Adrenal gland (tissue), 12 donors: Measurements from ENCODE around the gene ARHGEF2. TPM values are rescaled to one million over a fixed set of nuclear protein-coding genes. Genes with fewer than 3 reads are reported as not detected.
A peak's percentile ranks its signal among the peaks of the same experiment; 100 is the strongest.
"Not testable (repeated sequence)": the region's sequence is repeated elsewhere in the genome, so short reads cannot be mapped to it uniquely, and the experiment has no call there.

Experiments used
- DNase-seq, 7 donors: peaks; one replicate each; pipeline ENCODE4 v3.0.0-alpha.2; 2019 to 2020
- H3K27ac ChIP-seq, 5 donors: fragments of 200-600 bp; sonication (generic) in 4 of 5; 1 replicate in 3 of 5; 2 replicates in 2 of 5; pipeline versions ENCODE4 v1.5.1 to v1.8.0; 2016 to 2020; ENCODE audit warnings: mild to moderate bottlenecking in 1 of 5
- H3K27me3 ChIP-seq: fragments of 200-600 bp; 2 replicates; pipeline ENCODE4 v1.8.0; 2021
- H3K36me3 ChIP-seq, 2 donors: fragments of 200-600 bp; replicated peaks in 1 of 2; 1 replicate in 1 of 2; 2 replicates in 1 of 2; pipeline versions ENCODE4 v1.5.1 to v1.8.0; 2018 to 2022
- H3K4me1 ChIP-seq, 2 donors: fragments of 200-600 bp; replicated peaks in 1 of 2; 1 replicate in 1 of 2; 2 replicates in 1 of 2; pipeline versions ENCODE4 v1.5.1 to v1.8.0; 2018 to 2021
- H3K4me3 ChIP-seq, 4 donors: fragments of 200-600 bp; sonication (generic) in 3 of 4; one replicate each; pipeline ENCODE4 v1.5.1; 2016 to 2018
- H3K9me3 ChIP-seq, 3 donors: fragments of 200-600 bp; sonication (generic) in 1 of 3; replicated peaks in 1 of 3; 1 replicate in 2 of 3; 2 replicates in 1 of 3; pipeline versions ENCODE4 v1.5.1 to v1.8.0; 2016 to 2021
- CTCF ChIP-seq, 6 experiments: fragments of 450-650 bp in 4 of 6; fragments of 200-600 bp in 2 of 6; sonication (generic) in 1 of 6; IDR thresholded peaks; 1 replicate in 5 of 6; 2 replicates in 1 of 6; pipeline versions ENCODE4 v1.5.1 to v1.8.0; 2016 to 2021; ENCODE audit warnings: antibody characterized with exemption in 6 of 6, mild to moderate bottlenecking in 2 of 6, moderate library complexity in 1 of 6
- POLR2A ChIP-seq, 2 donors: fragments of 450-650 bp; IDR thresholded peaks; one replicate each; pipeline ENCODE4 v1.6.1; 2017; ENCODE audit warnings: antibody characterized with exemption in 2 of 2, mild to moderate bottlenecking in 2 of 2, moderate library complexity in 1 of 2
- WGBS, 4 donors: extraction: QIAGEN DNeasy Blood & Tissue Kit in 2 of 4; methylation state at CpG; one replicate each; pipeline versions ENCODE4 v1.1.5 to v1.1.7; 2013 to 2017; 5-methylcytosine and 5-hydroxymethylcytosine counted together
- intact Hi-C, 2 donors: fragments of 100-400 bp; cut with DNase I; formaldehyde crosslinking; loops; one replicate each; pipeline versions ENCODE4 v1.14.1 to v1.15.0; 2022 to 2023
- polyA plus RNA-seq, 3 donors: library from polyadenylated mRNA; stranded (reverse); fragments of 200-250 nt in 2 of 3; fragments of 350-450 nt in 1 of 3; fragmentation: Illumina TruSeq in 1 of 3; extraction: RNeasy Lipid Tissue Mini Kit (QIAGEN cat#74804) in 1 of 3; gene quantifications; one replicate each; pipeline ENCODE4 v1.2.3, GENCODE V29; 2013 to 2014
- total RNA-seq, 9 donors: library from RNA; depleted of rRNA in 4 of 9; stranded (reverse); fragments of >200 nt in 4 of 9; fragments of 120-200 nt in 1 of 9; fragmentation: NEBNext Ultra II Directional in 1 of 9; extraction: Animal tissue kit (Norgen Biotek cat#: 25700) in 1 of 9; gene quantifications; one replicate each; pipeline versions ENCODE4 v1.1.0 to v1.2.4, GENCODE V29; 2013 to 2023
- donor health status: healthy with polysubstance abuse.
- donor health status: Bipolar disorder and iron deficiency.
- donor health status: DM: yes; HTN: yes; CAD: no.
- donor health status: DM: no; HTN: no; CAD: no.
- donor health status: DM: no; HTN: no; CAD: no.
- donor health status: DM: yes; HTN: yes; CAD: no.

ARHGEF2 gene
- total and polyA plus RNA-seq, 12 donors = 7.6 to 41.3 (median 29.8) TPM

DNA sequence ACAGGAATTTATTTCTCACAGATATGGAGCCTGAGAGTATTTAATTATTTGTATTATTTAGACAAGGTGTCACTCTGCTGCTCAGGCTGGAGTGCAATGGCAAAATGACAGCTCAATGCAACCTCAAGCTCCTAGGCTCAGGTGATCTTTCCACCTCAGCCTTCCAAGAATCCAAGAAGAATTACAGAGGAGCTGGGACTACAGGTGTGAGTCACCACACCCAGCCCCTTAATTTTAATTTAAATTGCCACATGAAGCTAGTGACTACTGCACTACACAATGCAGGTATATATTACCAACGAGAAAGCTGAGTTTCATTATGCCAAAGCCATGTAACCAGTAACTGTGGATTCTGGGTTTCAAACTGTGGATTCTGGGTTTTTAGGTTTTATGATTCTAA is 46.3 kb downstream of the ARHGEF2 start:
- H3K27ac ChIP-seq = no peak overlapping the region
- peaks cover 35 to 53% of the 10 kb centered on the region in 2 donors for H3K4me1 ChIP-seq
- peak in 1 of 7 donors; percentile 39 for DNase-seq
- WGBS, 4 donors = 30 to 46% (median 39%) methylated on average over 1 of the region's 1 CpG
- no peak overlapping the region for H3K4me3 ChIP-seq
- no peaks in the 10 kb centered on the region for H3K9me3 ChIP-seq
- intact Hi-C loops = no loop called here
- H3K36me3 ChIP-seq = peaks cover 0 to 58% of the 10 kb centered on the region in 2 donors
- TF ChIP-seq POLR2A (IDR thresholded peaks at IDR 0.05) (no peak), CTCF (IDR thresholded peaks at IDR 0.05) (no peak)
- H3K27me3 ChIP-seq = no peaks in the 10 kb centered on the region

- no peaks in the 10 kb centered on the region for H3K9me3 ChIP-seq
- TF ChIP-seq CTCF (IDR thresholded peaks at IDR 0.05) = no peak
- no peak for TF ChIP-seq POLR2A (IDR thresholded peaks at IDR 0.05)
- H3K27me3 ChIP-seq = no peaks in the 10 kb centered on the region
- peak in 2 of 7 donors; percentile 16 to 49 for DNase-seq
- peaks cover 35 to 53% of the 10 kb centered on the region in 2 donors for H3K4me1 ChIP-seq
- peak overlapping the region in 1 of 4 donors; percentile 4 for H3K4me3 ChIP-seq
- peaks cover 0 to 64% of the 10 kb centered on the region in 2 donors for H3K36me3 ChIP-seq
- WGBS, 4 donors = 55 to 62% (median 58%) methylated on average over 7 of the region's 7 CpGs
- intact Hi-C loops = no loop called here
- peak overlapping the region in 3 of 5 donors; percentile 27 to 53 (median 36) for H3K27ac ChIP-seq
Observed at GRCh38 chr1:155931332-155932038, 46.9 kb downstream of the ARHGEF2 start.

GRCh38 chr1:155930725-155931124 is 47.6 kb downstream of the ARHGEF2 start:
- WGBS, 4 donors = 45 to 60% (median 46%) methylated on average over 10 of the region's 10 CpGs
- H3K4me3 ChIP-seq = peak overlapping the region in 1 of 4 donors; percentile 4
- H3K27ac ChIP-seq = peak overlapping the region in 2 of 5 donors; percentile 36 to 53
- peaks cover 35 to 53% of the 10 kb centered on the region in 2 donors for H3K4me1 ChIP-seq
- H3K9me3 ChIP-seq, intact Hi-C loops, H3K27me3 ChIP-seq: not testable (repeated sequence)
- peaks cover 0 to 71% of the 10 kb centered on the region in 2 donors for H3K36me3 ChIP-seq
- peak in 1 of 7 donors; percentile 45 for DNase-seq

- Histone ChIP-seq H3K27ac (peak overlapping the region in 2 of 5 donors; percentile 0 to 20), H3K36me3 (peaks cover 0 to 88% of the 10 kb centered on the region in 2 donors), H3K4me1 (peaks cover 35 to 47% of the 10 kb centered on the region in 2 donors), H3K9me3 (no peaks in the 10 kb centered on the region), H3K27me3 (no peaks in the 10 kb centered on the region), H3K4me3 (no peak overlapping the region)
- TF ChIP-seq POLR2A (IDR thresholded peaks at IDR 0.05) = no peak
- TF ChIP-seq CTCF (IDR thresholded peaks at IDR 0.05) = no peak
- DNase-seq = peak in 2 of 7 donors; percentile 7 to 13
- 49 to 56% (median 54%) methylated on average over 5 of the region's 5 CpGs for WGBS, 4 donors
- intact Hi-C loops = no loop called here
Observed at GRCh38 chr1:155929057-155929456, 49.3 kb downstream of the ARHGEF2 start.
